GM12878 (cell line): ENCODE results near the gene C10orf90. TPM values are rescaled to one million over a fixed set of nuclear protein-coding genes. Genes with fewer than 3 reads are reported as not detected.

Source experiments
- ATAC-seq: fragments of 200-7000 bp; cut with Tn5 transposase; 3 replicates; pipeline ENCODE4 v1.9.1; 2020; ENCODE audit warnings: mild to moderate bottlenecking, moderate library complexity
- BruUV-seq: library from RNA; stranded (reverse); fragments of 400-500 nt; replicated peaks from 2 replicates; lab custom pipeline; 2021; lab: Mats Ljungman, UMichigan
- CTCF ChIA-PET: fragments of 300-600 bp; sonication (Branson Sonifier 250); formaldehyde crosslinking; extraction: SDS; loops from one replicate; lab custom pipeline; 2021; ENCODE audit warnings: inconsistent platforms; lab: Yijun Ruan, JAX
- POLR2A ChIA-PET: fragments of 350-600 bp; formaldehyde crosslinking; extraction: SDS; loops from one replicate; lab custom pipeline; 2021; ENCODE audit warnings: inconsistent platforms; lab: Charles Lee
- RAD21 ChIA-PET: fragments of 300-600 bp; sonication (Branson Sonifier 250); formaldehyde crosslinking; loops from one replicate; lab custom pipeline; 2023; ENCODE audit warnings: antibody characterized with exemption; ENCODE audit not compliant: unreplicated experiment; lab: Charles Lee
- SMC1A ChIA-PET: fragments of 300-600 bp; sonication (Branson Sonifier 250); formaldehyde crosslinking; loops from one replicate; lab custom pipeline; 2023; ENCODE audit not compliant: unreplicated experiment, uncharacterized antibody; lab: Charles Lee
- DNase-seq: peaks from one replicate; pipeline ENCODE4 v3.0.0-alpha.2; 2011; ENCODE audit warnings: low read depth, low spot score
- FAIRE-seq: peaks from 3 replicates; lab custom pipeline; 2011; peaks lifted over from hg19 to GRCh38; lab: Jason Lieb, UNC
- H2AFZ ChIP-seq: 2 replicates; pipeline ENCODE4 v1.6.0; 2011; ENCODE audit warnings: low read depth, low read length, control low read depth; ENCODE audit not compliant: control insufficient read depth
- H3K27ac ChIP-seq: 2 replicates; pipeline ENCODE4 v1.5.1; 2011; ENCODE audit warnings: control low read depth; ENCODE audit not compliant: control insufficient read depth, insufficient read depth
- H3K27me3 ChIP-seq, 2 experiments: replicated peaks in 1 of 2; 2 replicates each; pipeline versions ENCODE4 v1.6.0 to v1.6.1; 2011; ENCODE audit warnings: low read length in 1 of 2; ENCODE audit not compliant: control insufficient read depth in 2 of 2, insufficient read depth in 2 of 2
- H3K36me3 ChIP-seq, 2 experiments: 2 replicates each; pipeline ENCODE4 v1.5.1; 2011; ENCODE audit warnings: low read length in 1 of 2; ENCODE audit not compliant: control insufficient read depth in 2 of 2, insufficient read depth in 2 of 2
- H3K4me1 ChIP-seq: 2 replicates; pipeline ENCODE4 v1.6.1; 2011; ENCODE audit warnings: mild to moderate bottlenecking, low read length, moderate library complexity, mixed read lengths; ENCODE audit not compliant: control insufficient read depth, insufficient read depth
- H3K4me2 ChIP-seq: 2 replicates; pipeline ENCODE4 v1.6.0; 2011; ENCODE audit warnings: control low read depth; ENCODE audit not compliant: control insufficient read depth, insufficient read depth
- H3K4me3 ChIP-seq: fragments of 200-600 bp; sonication (generic); 2 replicates; pipeline ENCODE4 v1.5.1; 2016
- H3K79me2 ChIP-seq: 2 replicates; pipeline ENCODE4 v1.6.0; 2011; ENCODE audit warnings: low read length; ENCODE audit not compliant: control insufficient read depth, insufficient read depth
- H3K9ac ChIP-seq: 2 replicates; pipeline ENCODE4 v1.8.0; 2011; ENCODE audit warnings: low read length, control low read depth, mixed read lengths; ENCODE audit not compliant: control insufficient read depth, insufficient read depth
- H3K9me3 ChIP-seq: replicated peaks from 3 replicates; pipeline ENCODE4 v1.5.1; 2011; ENCODE audit warnings: mild to moderate bottlenecking, low read length; ENCODE audit not compliant: control insufficient read depth, insufficient read depth
- H4K20me1 ChIP-seq: 2 replicates; pipeline ENCODE4 v1.6.0; 2011; ENCODE audit not compliant: control insufficient read depth, insufficient read depth
- HDAC6 ChIP-seq: fragments of 200-600 bp; sonication (generic); IDR thresholded peaks from one replicate; pipeline ENCODE4 v1.8.0; 2017; ENCODE audit warnings: antibody characterized with exemption; ENCODE audit not compliant: unreplicated experiment
- HSF1 ChIP-seq: fragments of 150-350 bp; IDR thresholded peaks from 2 replicates; pipeline ENCODE4 v1.6.1; 2014; ENCODE audit warnings: mild to moderate bottlenecking, low read depth, low read length
- MTA3 ChIP-seq: IDR thresholded peaks from 2 replicates; pipeline ENCODE4 v1.6.1; 2012; ENCODE audit warnings: low read length, inconsistent platforms, borderline replicate concordance
- NFYB ChIP-seq: IDR thresholded peaks from 2 replicates; pipeline ENCODE4 v1.6.1; 2011; ENCODE audit warnings: low read depth, mild to moderate bottlenecking, low read length, improper control_type of control experiment, moderate library complexity; ENCODE audit not compliant: insufficient read depth
- PAX8 ChIP-seq: fragments of 450-650 bp; IDR thresholded peaks from 2 replicates; pipeline ENCODE4 v1.6.1; 2017; ENCODE audit warnings: mild to moderate bottlenecking, moderate library complexity
- PRDM15 ChIP-seq: fragments of 450-650 bp; formaldehyde crosslinking; IDR thresholded peaks from 2 replicates; pipeline ENCODE4 v1.4.0; 2020; ENCODE audit warnings: mild to moderate bottlenecking, moderate library complexity
- RB1 ChIP-seq: fragments of 450-650 bp; formaldehyde crosslinking; IDR thresholded peaks from 2 replicates; pipeline ENCODE4 v1.6.1; 2017; ENCODE audit warnings: mild to moderate bottlenecking, borderline replicate concordance
- RCOR1 ChIP-seq: conservative IDR thresholded peaks from 2 replicates; pipeline ENCODE4 v1.6.1; 2012; ENCODE audit warnings: low read depth, low read length, improper control_type of control experiment
- SMC3 ChIP-seq: IDR thresholded peaks from 2 replicates; pipeline ENCODE4 v1.6.1; 2011; ENCODE audit warnings: low read length, improper control_type of control experiment, borderline replicate concordance
- SP1 ChIP-seq: IDR thresholded peaks from one replicate; pipeline ENCODE4 v1.6.1; 2011; ENCODE audit warnings: low read depth, low read length
- SREBF1 ChIP-seq: IDR thresholded peaks from 2 replicates; pipeline ENCODE4 v1.6.1; 2012; ENCODE audit warnings: mild to moderate bottlenecking, low read length
- ZNF622 ChIP-seq: fragments of 450-650 bp; IDR thresholded peaks from 2 replicates; pipeline ENCODE4 v1.6.1; 2017; ENCODE audit warnings: mild to moderate bottlenecking, inconsistent platforms
- ZNF687 ChIP-seq: fragments of 450-650 bp; IDR thresholded peaks from 2 replicates; pipeline ENCODE4 v1.6.1; 2017; ENCODE audit warnings: mild to moderate bottlenecking, moderate library complexity
- WGBS: methylation state at CpG from one replicate; pipeline ENCODE4 v1.1.6; 2016; ENCODE audit warnings: low lambda C conversion rate; ENCODE audit not compliant: insufficient replicate concordance, insufficient coverage; ENCODE audit errors: missing lambda C conversion rate; 5-methylcytosine and 5-hydroxymethylcytosine counted together
- in situ Hi-C: fragments of 300-500 bp; cut with MboI; formaldehyde crosslinking; loops from 9 replicates; pipeline ENCODE4 v1.14.3; 2018; ENCODE audit warnings: mixed read lengths
- intact Hi-C: fragments of 100-400 bp; cut with micrococcal nuclease; formaldehyde crosslinking; loops from one replicate; pipeline ENCODE4 v1.14.2; 2022; ENCODE audit not compliant: unreplicated experiment
- polyA plus RNA-seq, 11 experiments: library from polyadenylated mRNA; depleted of rRNA in 4 of 11; unstranded in 6 of 11; stranded (reverse) in 5 of 11; fragments of >200 nt; fragmentation: Nextera tagmentation in 4 of 11; fragmentation: Illumina TruSeq in 1 of 11; extraction: Ambion mirVana in 4 of 11; extraction: Trizol in 1 of 11; gene quantifications; 1 replicate in 1 of 11; 2 replicates in 10 of 11; pipeline versions ENCODE4 v1.2.1 to v1.2.3, GENCODE V29; 2011 to 2016; ENCODE audit warnings: inconsistent platforms in 2 of 11, missing spikeins in 2 of 11, low read depth in 1 of 11
- total RNA-seq, 4 experiments: library from RNA; depleted of rRNA in 3 of 4; stranded (reverse); fragments of >200 nt in 3 of 4; fragmentation: Illumina TruSeq in 1 of 4; extraction: Trizol in 1 of 4; gene quantifications; 2 replicates each; pipeline versions ENCODE4 v1.2.1 to v1.2.3, GENCODE V29; 2013 to 2021

Gene C10orf90
- total and polyA plus RNA-seq, 10 of the 15 experiments (the other 5 are each of a cell fraction or from before 2014, with no cell fraction given): 0.04 TPM; not detected in 9

- Histone ChIP-seq H3K79me2 (no peaks in the 10 kb centered on the region), H3K36me3 (no peaks in the 10 kb centered on the region), H2AFZ (no peak overlapping the region), H3K27me3 (no peaks in the 10 kb centered on the region), H3K4me3 (no peak overlapping the region), H3K9ac (no peak overlapping the region), H4K20me1 (no peaks in the 10 kb centered on the region), H3K27ac (no peak overlapping the region), H3K4me1 (no peaks in the 10 kb centered on the region), H3K4me2 (no peak overlapping the region), H3K9me3 (no peaks in the 10 kb centered on the region; the same call in 2 of the 3 replicates)
- POLR2A ChIA-PET: no interaction called here
- ATAC-seq: no peak
- WGBS: 46% methylated on average over 3 of the region's 3 CpGs
- in situ Hi-C loops (no loop called here), intact Hi-C loops (no loop called here)
- BruUV-seq: no TSS peak
- TF ChIP-seq NFYB (no peak), SMC3 (no peak), HSF1 (no peak), ZNF687 (no peak), SREBF1 (no peak), HDAC6 (no peak), PRDM15 (CRISPR knock-in tag) (no peak), MTA3 (no peak), SP1 (no peak), ZNF622 (no peak), RCOR1 (no peak), PAX8 (no peak), RB1 (no peak)
- CTCF ChIA-PET: no interaction called here
- no peak for DNase-seq
- FAIRE-seq: no peak
- SMC1A ChIA-PET: no interaction called here
- RAD21 ChIA-PET: no interaction called here
Observed at GRCh38 chr10:126669168-126669567, 1.3 kb downstream of the C10orf90 start.
